ENCODE measurements around the gene LRRC74A.

LRRC74A gene

DNA sequence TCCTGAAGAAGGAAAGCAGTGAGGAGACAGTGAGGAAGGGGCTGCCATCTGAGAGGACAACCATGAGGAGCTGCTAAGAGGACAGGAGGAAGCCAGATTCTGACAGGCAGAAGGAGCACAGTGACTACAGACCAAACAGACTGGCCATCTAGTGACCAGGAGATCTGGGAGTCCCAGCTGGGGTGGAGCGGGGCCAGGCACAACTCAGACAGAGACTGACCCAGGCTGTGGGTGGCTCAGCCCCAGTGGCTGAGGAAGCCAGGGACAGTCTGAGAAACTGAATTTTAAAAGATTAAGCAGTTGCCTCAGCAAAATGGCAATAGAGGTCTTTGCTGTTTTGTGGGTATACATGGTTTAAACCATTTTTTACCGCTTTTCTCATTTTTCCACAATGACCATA lies 28.9 kb downstream of the LRRC74A start:
- no peak for DNase-seq

DNA sequence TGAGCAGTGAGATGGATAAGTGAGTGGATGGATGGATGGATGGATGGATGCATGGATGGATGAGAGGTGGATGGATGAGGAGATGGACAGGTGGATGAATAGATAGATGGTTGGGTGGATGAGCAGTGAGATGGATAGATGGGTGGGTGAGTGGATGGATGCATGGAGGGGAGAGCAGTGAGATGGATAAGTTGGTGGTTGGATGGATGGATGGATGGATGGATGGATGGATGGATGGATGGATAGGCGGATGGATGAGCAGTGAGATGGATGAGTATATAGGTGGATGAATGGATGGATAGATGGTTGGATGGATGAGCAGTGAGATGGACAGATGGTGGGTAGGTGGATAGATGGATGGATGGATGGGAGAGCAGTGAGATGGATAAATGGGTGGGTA lies 30.6 kb downstream of the LRRC74A start:
- DNase-seq = no peak

DNA sequence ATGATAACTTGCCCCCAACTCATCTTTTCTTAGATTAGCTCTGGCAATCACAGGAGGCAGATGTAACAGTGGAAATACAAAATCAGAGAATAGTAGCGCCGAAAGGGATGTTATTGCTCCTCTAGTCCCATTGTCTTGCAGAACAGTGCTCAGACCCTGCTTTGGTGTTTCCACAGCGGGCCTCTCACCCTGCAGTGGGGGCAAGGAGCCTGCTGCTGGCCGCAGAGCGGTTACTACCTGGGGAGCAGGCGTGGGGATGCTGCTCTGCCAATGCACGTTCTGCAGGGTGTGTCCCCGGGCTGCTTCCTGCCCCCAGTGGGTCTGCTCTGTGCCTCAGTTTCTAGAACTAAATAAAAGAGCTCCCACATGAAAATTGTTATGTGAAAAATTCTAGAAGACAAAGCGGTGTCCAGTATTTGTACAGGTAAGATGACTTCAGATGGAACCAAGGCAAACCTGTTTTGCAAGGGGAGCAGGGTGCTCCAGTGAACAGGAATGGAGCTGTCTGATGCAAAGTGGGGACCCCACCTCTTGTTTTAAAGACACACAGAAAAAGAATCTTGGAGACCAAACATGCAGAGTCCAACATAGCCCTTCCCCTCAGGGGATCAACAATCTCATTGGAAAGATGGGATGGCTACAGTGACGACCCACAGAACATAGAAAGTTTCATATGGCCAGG lies 35.5 kb downstream of the LRRC74A start:
- DNase-seq = no peak

DNA sequence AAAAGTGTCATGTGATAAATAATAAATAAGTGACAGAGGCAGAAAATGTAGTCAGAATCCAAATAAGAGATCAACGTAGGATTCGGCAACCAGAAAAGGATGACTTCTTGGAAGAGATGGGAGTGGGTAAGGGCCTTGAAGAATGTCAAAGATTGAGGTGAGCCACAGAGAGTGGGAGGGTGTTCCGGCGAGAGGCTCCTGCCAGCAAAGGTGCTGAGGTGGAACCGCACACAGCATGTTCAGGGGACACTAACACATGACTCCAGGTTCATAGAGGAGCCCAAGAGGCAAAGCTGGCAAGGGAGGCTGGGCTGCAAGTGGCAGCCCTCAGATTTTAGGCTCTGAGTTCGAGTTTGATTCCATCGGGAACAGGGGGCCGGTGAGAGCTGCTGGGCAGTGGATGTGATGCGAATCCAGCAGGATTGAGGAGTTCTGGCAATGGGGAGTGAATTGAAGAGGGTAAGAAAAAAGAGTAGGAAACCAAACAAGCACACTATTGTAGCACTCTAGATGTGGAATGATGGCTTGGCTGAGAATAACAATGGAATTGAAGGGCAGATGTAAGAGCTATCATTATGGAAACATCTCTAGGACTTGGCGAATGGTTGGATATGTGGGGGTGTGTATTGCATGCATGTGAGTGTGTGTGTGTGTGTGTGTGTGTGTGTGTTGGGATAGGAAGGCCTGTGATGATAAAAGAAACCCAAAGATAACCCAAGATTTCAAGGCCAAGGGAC lies 36.5 kb downstream of the LRRC74A start:
- DNase-seq = no peak

DNA sequence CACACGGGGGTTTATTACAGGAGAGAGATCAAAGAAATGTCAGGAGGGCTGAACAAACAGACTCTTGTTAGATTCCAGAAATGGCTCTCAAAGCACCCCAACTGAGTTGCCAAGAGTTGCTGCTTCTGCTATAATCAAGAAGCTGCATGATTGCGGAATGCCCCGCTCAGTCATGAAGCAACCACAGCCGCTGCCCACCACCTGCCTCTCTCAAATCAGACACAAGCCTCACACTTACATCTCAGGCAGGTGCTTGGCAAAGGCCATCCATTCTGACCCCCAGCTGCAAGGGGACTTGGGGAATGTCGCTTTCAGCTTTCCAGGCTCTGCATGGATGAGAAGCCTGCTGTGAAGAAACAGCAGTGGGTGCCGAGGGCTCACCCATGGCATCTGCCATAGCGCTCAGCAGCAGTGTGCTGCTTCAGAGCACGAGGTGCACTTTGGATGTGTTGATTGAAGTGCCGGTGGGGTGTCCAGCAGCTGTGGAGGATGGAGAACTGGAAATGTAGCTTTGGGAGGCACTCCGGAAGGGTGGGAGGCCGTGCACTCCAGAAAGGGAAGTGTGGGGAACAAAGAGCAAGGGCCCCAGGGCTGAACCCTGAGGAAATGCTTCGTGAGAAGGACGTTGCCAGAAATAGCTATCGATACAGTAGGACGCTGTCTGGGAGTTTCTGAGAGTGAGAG lies 37.7 kb downstream of the LRRC74A start:
- DNase-seq = no peak

DNA sequence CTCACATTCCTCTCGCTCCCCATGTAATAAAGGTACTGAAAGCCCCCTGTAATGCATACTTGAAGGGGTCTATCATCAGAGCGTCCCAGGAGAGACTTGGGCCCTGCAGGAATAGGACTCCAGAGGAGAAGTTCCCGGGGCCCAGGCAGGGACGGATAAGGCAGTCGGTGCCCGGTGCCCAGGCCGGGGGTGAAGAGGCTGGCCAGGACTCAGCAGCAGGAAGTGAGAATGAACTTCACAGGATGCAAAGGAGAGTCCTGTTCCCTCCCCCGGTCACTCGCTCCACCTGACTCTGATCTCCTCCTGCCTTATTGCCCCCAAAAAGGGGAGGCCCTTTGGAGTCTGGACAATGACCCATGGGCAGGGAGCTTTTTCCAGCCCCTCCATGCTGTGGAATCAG lies 40.2 kb downstream of the LRRC74A start:
- no peak for DNase-seq

DNA sequence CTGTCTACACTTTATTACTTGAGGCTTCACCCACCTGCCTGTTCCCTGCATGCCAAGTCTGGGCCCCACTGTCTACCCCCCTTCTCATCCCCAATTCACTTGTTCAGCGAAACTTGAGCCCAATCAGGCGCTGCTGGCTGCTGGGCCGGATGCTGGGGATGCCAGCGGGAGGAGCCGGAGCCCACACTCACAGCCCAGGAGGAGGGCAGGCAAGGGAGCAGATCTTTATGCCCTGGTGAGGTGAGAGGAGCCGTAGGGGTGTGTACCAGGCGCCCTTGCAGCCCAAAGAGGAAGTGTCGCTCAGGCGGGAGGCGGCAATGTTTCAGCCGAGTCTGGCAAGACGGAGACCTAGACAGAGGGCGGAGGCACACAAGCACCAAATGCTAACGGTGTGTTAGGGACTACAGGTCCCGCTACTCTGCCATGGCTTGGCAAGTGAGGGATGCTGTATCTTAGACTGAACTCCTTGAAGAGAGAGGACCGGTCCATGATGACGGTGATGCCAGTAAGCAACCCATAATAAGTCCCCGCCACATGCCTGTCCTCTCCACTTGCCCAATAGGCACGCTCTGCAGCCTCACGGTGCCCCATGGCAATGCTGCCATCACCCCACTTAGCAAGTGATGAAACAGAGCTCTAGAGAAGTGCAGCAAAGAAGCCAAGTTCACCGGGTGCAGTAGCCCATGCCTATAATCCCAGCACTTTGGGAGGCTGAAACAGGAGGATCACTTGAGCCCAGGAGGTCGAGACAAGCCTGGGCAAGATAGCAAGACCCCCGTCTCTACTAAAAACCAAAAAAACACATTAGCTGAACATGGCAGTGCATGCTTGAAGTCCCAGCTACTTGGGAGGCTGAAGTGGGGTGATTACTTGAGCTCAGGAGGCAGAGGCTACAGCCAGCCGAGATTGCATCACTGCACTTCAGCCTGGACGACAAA lies 41.6 kb downstream of the LRRC74A start:
- no peak for DNase-seq

DNA sequence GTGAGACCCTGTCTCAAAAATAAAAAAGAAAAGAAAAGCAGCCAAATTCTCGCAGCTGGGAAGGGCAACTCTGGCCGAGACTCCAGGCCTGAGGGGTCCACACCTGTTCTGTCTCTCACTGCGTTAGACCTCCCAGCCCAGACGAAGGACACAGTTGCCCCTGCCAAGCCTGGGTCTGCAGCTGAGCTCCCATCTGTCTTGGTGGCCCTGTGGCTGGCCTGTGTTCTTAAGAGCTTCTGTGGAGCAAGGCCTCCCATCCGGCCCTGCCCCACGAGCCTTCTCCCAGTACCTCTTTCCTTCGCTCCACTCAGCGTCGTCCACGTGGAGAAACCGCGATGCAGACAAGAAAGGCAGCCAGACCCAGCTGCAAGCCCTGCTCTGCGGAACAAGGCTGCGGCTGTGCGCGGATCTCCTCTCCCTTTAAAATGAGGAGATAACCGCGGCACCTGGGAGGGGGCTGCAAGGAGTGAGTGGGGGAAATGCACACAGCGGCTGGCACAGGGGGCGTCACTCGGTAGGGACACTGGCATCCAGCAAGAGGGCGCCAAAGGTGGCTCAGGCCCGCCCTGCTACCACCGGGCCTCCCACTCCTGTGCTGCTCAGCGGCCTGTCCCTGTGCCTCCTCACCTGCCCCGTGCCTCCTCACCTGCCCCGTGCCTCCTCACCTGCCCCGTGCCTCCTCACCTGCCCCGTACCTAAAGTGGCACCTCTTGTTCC lies 42.4 kb downstream of the LRRC74A start:
- DNase-seq = no peak

DNA sequence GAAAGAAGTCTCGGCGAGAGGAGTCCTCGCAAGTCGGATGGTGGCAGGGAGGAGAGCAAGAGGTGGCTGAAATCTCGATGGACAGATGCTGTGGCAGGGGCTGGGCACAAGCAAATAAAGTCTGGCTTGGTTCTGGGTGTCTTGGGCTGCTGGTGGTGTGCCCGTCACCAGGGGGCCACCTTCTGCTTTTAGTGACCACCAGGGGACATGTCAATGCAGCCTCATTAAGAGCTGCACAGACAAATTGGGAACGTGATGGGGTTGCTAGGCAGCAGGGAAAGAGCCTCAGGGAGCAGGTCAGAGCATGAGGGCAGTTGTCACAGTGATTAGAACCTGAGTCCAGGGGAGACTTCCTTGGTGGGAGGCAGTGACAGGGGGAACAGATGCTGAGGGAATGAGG lies 44.0 kb downstream of the LRRC74A start:
- no peak for DNase-seq

DNA sequence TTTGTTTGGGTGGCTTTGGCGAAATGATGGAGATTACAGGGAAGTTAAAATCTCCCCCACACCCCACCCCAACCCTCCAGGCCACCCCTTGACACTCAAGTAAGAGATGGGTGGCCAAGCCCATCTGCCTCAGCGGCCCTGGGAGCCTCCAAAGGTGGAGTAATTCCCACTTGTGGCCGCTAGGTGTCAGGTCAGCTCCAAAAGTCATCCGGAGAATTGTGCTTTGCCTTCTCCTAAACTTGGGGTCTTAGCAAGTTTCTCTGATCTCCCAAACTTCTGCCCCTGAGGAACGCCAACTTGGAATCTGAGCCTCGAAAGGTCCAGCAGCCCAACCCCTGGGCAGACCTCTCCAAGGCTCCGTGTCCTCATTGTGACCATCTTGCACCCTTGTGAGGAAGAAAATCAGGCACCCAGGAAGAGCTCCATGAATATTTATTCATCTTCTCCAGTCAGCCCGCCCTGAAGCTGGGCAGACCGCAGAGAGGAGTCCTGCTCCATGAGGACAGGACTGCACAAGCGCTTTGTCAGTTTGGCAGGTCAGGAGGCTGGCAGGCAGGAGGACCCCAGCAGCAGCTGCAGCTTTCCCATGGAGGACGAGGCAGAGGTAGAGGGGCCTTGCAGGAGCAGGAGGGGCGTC lies 46.7 kb downstream of the LRRC74A start:
- DNase-seq = peak; percentile 39

DNA sequence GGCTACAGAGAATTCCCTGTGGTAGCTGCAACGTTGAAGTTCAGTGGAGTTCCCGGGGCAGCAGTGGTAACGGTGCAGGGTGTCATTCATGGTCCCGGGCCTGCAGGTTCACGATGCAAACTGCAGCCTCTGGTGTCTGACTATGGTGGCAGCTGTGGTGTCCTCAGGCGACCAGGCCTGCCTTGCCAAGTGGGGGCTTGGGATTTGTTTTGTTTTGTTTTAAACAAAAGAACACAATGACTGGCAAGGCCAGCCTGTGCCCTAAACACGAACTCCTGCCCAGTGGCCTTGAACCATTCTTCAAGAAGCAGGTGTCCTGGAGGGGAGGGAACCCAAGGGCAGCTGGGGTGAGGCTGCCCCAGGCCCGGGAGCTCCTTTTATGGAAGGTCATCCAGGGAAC lies 48.5 kb downstream of the LRRC74A start:
- no peak for DNase-seq

DNA sequence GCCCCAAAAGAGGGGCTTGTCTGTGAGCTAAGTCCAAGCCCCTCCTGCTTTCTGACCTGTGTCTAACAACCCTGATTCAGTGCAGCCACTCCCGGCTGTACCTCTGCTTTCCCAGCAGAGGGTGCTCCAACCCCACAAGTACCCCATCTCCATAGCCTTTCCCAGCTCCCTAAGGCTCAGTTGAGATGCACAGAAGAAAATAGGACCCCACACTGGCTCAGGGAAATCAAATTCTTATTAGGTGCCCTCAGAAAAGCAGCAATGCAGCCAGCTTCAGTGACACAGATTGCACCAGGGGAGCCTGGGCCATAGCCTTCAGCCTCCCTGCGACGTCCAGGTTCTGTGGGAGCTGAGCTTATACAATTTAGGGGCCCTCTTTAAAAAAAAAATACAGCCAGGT lies 49.9 kb downstream of the LRRC74A start:
- DNase-seq = peak; percentile 62

DNA sequence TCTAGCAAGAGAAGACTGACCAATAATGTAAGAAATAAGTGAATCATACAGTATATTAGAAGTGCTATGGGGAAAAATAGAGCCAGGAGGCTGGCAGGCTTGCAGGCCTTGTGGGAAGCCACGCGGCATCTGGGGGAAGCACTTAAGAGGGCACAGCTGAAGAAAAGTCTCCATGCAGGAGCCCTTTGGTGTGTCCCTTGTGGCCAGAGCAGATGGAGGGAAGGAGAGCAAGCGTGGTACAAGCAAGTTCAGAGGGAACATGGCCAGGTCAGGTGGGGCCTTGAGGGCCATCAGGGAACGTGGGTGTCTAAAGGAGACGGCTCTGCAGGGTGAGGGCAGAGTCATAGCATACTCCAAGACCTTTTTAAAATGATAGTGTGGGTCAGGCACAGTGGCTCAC lies 51.7 kb downstream of the LRRC74A start:
- DNase-seq = no peak

DNA sequence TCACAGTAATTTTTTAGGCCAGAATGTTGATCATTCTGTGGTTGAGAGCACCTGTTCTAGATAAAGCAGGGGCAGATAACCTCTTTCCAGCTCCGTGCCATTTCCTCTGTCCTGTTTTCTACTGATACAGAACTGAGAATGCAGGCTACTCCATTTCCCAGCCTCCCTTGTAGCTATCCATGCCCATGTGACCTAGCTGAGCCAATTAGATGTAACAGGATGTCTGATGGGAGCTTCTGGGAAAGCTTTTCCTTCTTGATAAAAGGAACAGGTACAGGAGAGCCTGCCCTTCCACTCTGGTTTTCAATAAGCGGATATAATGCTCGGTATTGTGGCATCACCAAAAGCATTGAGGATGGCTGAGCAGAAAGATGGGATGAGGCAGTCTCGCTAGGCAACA lies 54.2 kb downstream of the LRRC74A start:
- DNase-seq = no peak

DNA sequence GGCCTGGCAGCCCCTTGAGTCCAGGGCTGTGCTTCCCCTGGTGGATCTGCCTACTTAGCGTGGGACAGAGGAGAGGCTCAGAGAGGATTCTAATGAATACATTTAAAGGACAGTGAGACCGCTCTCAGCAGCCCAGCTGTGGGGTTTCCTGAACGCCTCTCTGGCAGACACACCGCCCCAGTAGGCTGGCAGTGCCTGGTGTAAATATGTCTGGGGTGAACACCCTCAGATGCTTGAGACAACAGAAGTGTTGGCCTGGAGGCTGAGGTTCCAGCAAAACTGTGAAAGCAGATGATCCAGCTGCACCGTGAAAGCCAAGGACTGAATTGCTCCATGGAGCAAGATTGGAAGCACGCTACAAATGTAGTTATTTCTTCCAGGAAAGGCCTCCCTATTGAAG lies 55.1 kb downstream of the LRRC74A start:
- no peak for DNase-seq

DNA sequence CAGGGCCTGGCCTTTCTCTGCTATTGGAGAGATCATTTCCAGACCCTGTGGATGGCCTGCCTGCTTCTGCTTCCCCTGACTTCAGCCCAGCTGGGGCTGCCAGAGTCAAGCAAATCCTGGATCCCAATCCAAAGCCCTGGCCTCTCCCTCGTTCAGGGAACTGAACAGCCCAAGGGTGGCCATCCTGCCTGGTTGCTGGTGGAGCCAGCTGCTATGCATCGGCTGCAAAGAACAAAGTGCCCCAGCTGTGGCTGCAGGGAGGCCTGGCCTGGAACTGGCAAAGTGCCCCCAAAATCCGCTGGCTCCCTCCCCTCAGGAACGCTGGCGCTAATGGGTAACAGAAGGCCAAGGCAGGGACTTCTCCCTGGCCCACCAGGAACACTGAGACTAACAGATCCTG lies 56.4 kb downstream of the LRRC74A start:
- DNase-seq = no peak

DNA sequence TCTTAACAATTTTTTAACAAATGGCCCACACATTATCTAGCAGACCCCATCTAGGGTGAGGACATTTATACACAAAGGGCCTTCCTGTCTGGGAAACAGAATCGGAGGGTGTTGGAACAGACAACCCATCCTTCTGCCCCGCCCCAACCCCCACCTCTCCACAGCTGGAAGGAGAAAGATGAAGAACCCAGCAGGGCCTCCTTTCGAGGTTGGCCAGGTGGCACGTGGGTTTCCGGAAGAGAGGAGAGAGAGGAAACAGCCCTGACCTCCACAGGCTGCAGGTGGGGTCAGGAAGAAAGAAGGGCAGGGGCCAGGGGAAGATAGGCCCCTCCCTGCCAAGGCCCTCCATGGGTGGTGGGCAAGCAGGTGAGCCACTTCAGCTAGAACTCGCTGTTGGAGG lies 57.2 kb downstream of the LRRC74A start:
- no peak for DNase-seq

DNA sequence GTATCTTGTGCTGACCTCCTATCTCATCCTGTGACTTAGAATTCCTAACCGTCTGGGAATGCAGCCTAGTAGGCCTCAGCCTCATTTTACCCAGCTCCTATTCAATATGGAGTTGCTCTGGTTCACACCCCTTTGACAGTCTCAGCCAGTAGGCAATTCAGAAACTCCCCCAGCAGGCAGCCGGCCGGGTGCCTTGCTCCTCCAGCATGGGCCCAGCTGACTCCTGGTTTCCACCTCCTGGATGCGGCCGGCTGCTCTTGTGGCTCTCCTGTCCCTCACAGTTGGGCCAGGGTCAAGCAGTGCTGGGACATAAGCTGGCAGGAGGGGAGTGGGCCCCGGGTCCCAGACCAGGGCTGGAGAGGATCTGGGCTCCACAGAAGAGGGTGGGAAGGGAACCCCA lies 58.2 kb downstream of the LRRC74A start:
- DNase-seq = no peak

DNA sequence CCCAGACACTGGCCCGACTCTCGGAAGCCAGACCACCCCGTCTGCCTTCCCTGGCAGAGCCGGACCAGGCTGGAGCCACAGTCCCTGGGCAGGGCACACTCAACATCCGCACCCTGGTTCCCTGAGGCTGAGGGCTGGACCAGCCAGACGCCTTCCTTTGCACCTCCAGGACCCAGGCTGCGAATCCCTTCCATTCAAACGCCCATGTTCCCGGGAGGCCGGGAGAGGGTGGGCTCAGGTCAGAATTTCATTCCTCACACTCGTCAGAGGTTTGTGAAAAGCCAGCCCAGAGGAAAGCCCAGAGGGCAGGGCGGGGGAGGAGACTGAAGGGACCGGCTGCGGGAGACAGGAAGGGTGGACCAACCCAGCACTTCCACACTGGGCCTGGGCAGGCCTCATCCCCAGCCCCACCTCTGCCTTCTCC lies 58.7 kb downstream of the LRRC74A start:
- peak; percentile 31 for DNase-seq

DNA sequence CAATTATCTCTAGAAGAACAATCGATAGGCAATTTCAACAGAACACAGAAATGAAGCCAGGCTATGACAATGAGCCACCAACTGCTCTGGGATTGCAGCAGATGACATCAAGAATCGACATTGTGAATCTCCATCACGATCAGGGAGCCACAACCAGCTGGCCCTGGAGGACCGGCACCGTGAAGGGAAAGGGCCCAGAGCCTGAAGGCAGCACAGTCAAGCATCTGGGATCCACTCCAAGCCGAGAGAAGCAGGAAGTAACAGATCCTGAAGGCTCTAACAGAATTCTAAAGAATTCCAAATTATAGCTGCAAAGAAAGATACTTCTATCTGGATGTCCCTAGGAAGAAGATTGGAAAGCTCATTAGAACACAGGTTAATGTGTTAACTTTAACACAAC lies 61.0 kb downstream of the LRRC74A start:
- DNase-seq = peak; percentile 22

DNA sequence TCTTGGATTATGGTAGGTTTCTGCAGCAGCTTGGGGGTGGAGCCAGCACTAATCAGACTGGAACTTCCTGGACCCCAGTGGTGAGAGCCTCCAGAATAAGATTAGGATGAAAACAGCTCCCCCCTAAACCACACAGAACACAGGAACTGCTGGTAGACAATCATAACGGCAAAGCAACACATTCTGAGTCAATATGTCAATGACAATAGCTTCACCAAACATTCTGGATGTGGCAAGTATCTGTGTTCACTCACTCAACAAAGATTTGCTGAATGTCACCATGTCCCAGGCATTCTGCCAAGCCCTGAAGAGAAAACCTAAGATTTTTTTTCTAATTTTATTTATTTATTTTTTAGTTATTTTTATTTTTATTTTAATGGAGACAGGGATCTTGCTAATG lies 65.2 kb downstream of the LRRC74A start:
- peak; percentile 53 for DNase-seq

DNA sequence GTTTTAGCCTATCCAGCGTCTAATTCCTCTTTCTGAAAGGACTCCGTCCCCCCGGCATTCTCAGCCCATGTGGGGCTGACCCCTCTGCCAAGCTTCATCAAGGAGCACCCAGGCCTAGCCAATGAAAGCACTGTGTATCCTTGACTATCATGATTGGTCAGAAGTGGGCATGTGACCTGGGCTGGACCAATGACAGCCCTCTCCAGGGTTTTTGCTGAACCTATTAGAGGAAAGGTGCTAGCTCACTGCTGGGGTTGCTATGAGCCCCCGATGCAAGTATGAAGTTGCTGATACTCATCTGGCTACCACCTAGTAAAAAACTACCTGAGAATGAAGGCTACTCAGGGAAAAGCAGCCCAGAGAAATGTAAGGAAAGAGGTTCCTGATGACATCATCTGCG lies 68.1 kb downstream of the LRRC74A start:
- no peak for DNase-seq
